H1 (cell line): ENCODE results near the gene WBP1L. TPM values are rescaled to one million over a fixed set of nuclear protein-coding genes. Genes with fewer than 3 reads are reported as not detected.

ENCODE experiments used
- CTCF ChIA-PET: fragments of 300-600 bp; sonication (Branson Sonifier 250); formaldehyde crosslinking; loops from one replicate; lab custom pipeline; 2021; ENCODE audit not compliant: partially characterized antibody; lab: Charles Lee
- POLR2A ChIA-PET: fragments of 300-600 bp; sonication (Branson Sonifier 250); formaldehyde crosslinking; loops from one replicate; lab custom pipeline; 2021; ENCODE audit warnings: inconsistent platforms; ENCODE audit not compliant: partially characterized antibody; lab: Charles Lee
- DNase-seq, 2 experiments: peaks; one replicate each; pipeline versions ENCODE4 v3.0.0 to v3.0.0-alpha.2; 2010 to 2022; ENCODE audit warnings: low spot score in 2 of 2, low read depth in 1 of 2, mixed read lengths in 1 of 2
- FAIRE-seq: peaks from 2 replicates; lab custom pipeline; 2011; peaks lifted over from hg19 to GRCh38; lab: Jason Lieb, UNC
- H2AFZ ChIP-seq: 2 replicates; pipeline ENCODE4 v1.8.1; 2012; ENCODE audit warnings: low read length, inconsistent platforms
- H2AK5ac ChIP-seq: 2 replicates; pipeline ENCODE4 v1.6.1; 2013; ENCODE audit warnings: low read depth, low read length
- H2BK120ac ChIP-seq: replicated peaks from 2 replicates; pipeline ENCODE3; 2013; ENCODE audit warnings: low read depth, low read length, inconsistent platforms
- H2BK12ac ChIP-seq: 2 replicates; pipeline ENCODE4 v1.6.1; 2013; ENCODE audit warnings: low read depth, low read length
- H2BK15ac ChIP-seq: 2 replicates; pipeline ENCODE4 v1.6.1; 2013; ENCODE audit warnings: low read length
- H2BK20ac ChIP-seq: 2 replicates; pipeline ENCODE4 v1.6.1; 2013; ENCODE audit warnings: low read length
- H2BK5ac ChIP-seq: 2 replicates; pipeline ENCODE4 v1.6.1; 2013; ENCODE audit warnings: low read depth, low read length
- H3K14ac ChIP-seq: 2 replicates; pipeline ENCODE4 v1.6.1; 2013; ENCODE audit warnings: inconsistent platforms; ENCODE audit not compliant: insufficient read length
- H3K18ac ChIP-seq: 2 replicates; pipeline ENCODE4 v1.6.1; 2013; ENCODE audit warnings: low read length; ENCODE audit errors: extremely low read depth
- H3K23ac ChIP-seq: 2 replicates; pipeline ENCODE4 v1.6.1; 2013; ENCODE audit warnings: inconsistent platforms; ENCODE audit not compliant: insufficient read length
- H3K23me2 ChIP-seq: 2 replicates; pipeline ENCODE4 v1.6.1; 2013; ENCODE audit warnings: low read depth, low read length
- H3K27ac ChIP-seq: 2 replicates; pipeline ENCODE4 v1.6.1; 2011; ENCODE audit warnings: low read depth, low read length, inconsistent platforms
- H3K27me3 ChIP-seq, 4 experiments: replicated peaks in 1 of 4; 1 replicate in 1 of 4; 2 replicates in 3 of 4; pipeline versions ENCODE4 v1.6.1 to v1.8.1; 2011 to 2013; ENCODE audit warnings: low read length in 3 of 4, mild to moderate bottlenecking in 3 of 4, inconsistent platforms in 2 of 4, mixed read lengths in 2 of 4, moderate library complexity in 1 of 4; ENCODE audit not compliant: control insufficient read depth in 3 of 4, insufficient read depth in 3 of 4; ENCODE audit errors: extremely low read depth in 1 of 4
- H3K36me3 ChIP-seq, 4 experiments: 2 replicates each; pipeline versions ENCODE4 v1.6.1 to v1.8.1; 2011 to 2013; ENCODE audit warnings: mild to moderate bottlenecking in 4 of 4, low read length in 3 of 4, moderate library complexity in 2 of 4, control low read depth in 1 of 4, inconsistent platforms in 1 of 4; ENCODE audit not compliant: insufficient read depth in 4 of 4, control insufficient read depth in 2 of 4
- H3K4ac ChIP-seq: replicated peaks from 2 replicates; pipeline ENCODE3; 2013; ENCODE audit warnings: low read length, low read depth, mixed read lengths, inconsistent platforms; ENCODE audit not compliant: insufficient read length
- H3K4me1 ChIP-seq, 4 experiments: replicated peaks in 1 of 4; 1 replicate in 1 of 4; 2 replicates in 3 of 4; pipeline versions ENCODE4 v1.6.1 to v1.8.1; 2011 to 2013; ENCODE audit warnings: low read length in 3 of 4, inconsistent platforms in 2 of 4, mixed read lengths in 1 of 4; ENCODE audit not compliant: insufficient read depth in 4 of 4, control insufficient read depth in 3 of 4
- H3K4me2 ChIP-seq, 2 experiments: 2 replicates each; pipeline versions ENCODE4 v1.6.1 to v1.8.1; 2011 to 2013; ENCODE audit warnings: low read depth in 2 of 2, low read length in 2 of 2, control low read depth in 1 of 2, inconsistent platforms in 1 of 2, mild to moderate bottlenecking in 1 of 2; ENCODE audit not compliant: insufficient read depth in 1 of 2
- H3K4me3 ChIP-seq, 4 experiments: fragments of 200-600, 300-600 bp in 1 of 4; sonication (generic), shearing (Covaris generic), sonication (Bioruptor Twin) in 1 of 4; 2 replicates each; pipeline versions ENCODE4 v1.5.1 to v1.8.1; 2011 to 2016; ENCODE audit warnings: low read length in 4 of 4, low read depth in 3 of 4, control low read depth in 2 of 4, inconsistent platforms in 2 of 4, mild to moderate bottlenecking in 2 of 4, mixed read lengths in 1 of 4, moderate library complexity in 1 of 4; ENCODE audit not compliant: insufficient read depth in 2 of 4; ENCODE audit errors: extremely low read depth in 1 of 4
- H3K56ac ChIP-seq: replicated peaks from 2 replicates; pipeline ENCODE3; 2013; ENCODE audit warnings: low read depth, mild to moderate bottlenecking, mixed read lengths, low read length, inconsistent platforms; ENCODE audit not compliant: insufficient read length
- H3K79me1 ChIP-seq: 2 replicates; pipeline ENCODE4 v1.6.1; 2013; ENCODE audit warnings: low read depth, low read length, control low read depth
- H3K79me2 ChIP-seq, 2 experiments: 2 replicates each; pipeline versions ENCODE4 v1.6.1 to v1.8.1; 2012 to 2013; ENCODE audit warnings: low read length in 2 of 2, mild to moderate bottlenecking in 2 of 2, inconsistent platforms in 1 of 2; ENCODE audit not compliant: insufficient read depth in 2 of 2, control insufficient read depth in 1 of 2
- H3K9ac ChIP-seq, 4 experiments: replicated peaks in 1 of 4; 1 replicate in 1 of 4; 2 replicates in 3 of 4; pipeline versions ENCODE4 v1.6.1 to v1.8.1; 2011 to 2013; ENCODE audit warnings: low read depth in 3 of 4, low read length in 3 of 4, control low read depth in 2 of 4, mild to moderate bottlenecking in 2 of 4, moderate library complexity in 2 of 4, inconsistent platforms in 1 of 4; ENCODE audit errors: extremely low read depth in 1 of 4
- H3K9me3 ChIP-seq, 2 experiments: 2 replicates each; pipeline versions ENCODE4 v1.6.1 to v1.8.1; 2012 to 2013; ENCODE audit warnings: mild to moderate bottlenecking in 2 of 2, moderate library complexity in 2 of 2, control low read depth in 1 of 2, inconsistent platforms in 1 of 2, low read depth in 1 of 2, low read length in 1 of 2, mixed read lengths in 1 of 2; ENCODE audit not compliant: insufficient read depth in 2 of 2
- H4K20me1 ChIP-seq, 2 experiments: replicated peaks in 1 of 2; 2 replicates each; pipeline versions ENCODE3 to v1.8.1; 2011 to 2013; ENCODE audit warnings: inconsistent platforms in 2 of 2, low read length in 2 of 2, mild to moderate bottlenecking in 1 of 2; ENCODE audit not compliant: insufficient read depth in 2 of 2, control insufficient read depth in 1 of 2
- H4K5ac ChIP-seq: 2 replicates; pipeline ENCODE4 v1.6.1; 2013; ENCODE audit warnings: low read length, low read depth, mixed read lengths, inconsistent platforms; ENCODE audit not compliant: insufficient read length
- H4K8ac ChIP-seq: 2 replicates; pipeline ENCODE4 v1.8.0; 2013; ENCODE audit warnings: mild to moderate bottlenecking, moderate library complexity, low read length, inconsistent platforms; ENCODE audit not compliant: insufficient read depth; ENCODE audit errors: extremely low read depth
- H4K91ac ChIP-seq: replicated peaks from 2 replicates; pipeline ENCODE3; 2013; ENCODE audit warnings: low read length, mixed read lengths, inconsistent platforms; ENCODE audit not compliant: insufficient read length
- CBX8 ChIP-seq: fragments of 300-800, 300-1000 bp; sonication (generic); IDR thresholded peaks from 2 replicates; pipeline ENCODE4 v1.7.1; 2016; ENCODE audit warnings: low read depth, low read length, borderline replicate concordance
- EGR1 ChIP-seq: IDR thresholded peaks from 2 replicates; pipeline ENCODE4 v1.6.1; 2011; ENCODE audit warnings: low read depth, low read length, borderline replicate concordance
- TEAD4 ChIP-seq: IDR thresholded peaks from 2 replicates; pipeline ENCODE4 v1.6.1; 2012; ENCODE audit warnings: low read depth, low read length, inconsistent platforms, mixed read lengths
- WGBS, 2 experiments: shearing (Covaris generic) in 1 of 2; methylation state at CpG; one replicate each; pipeline versions ENCODE4 v1.1.6 to v1.1.7; 2013 to 2015; ENCODE audit warnings: low lambda C conversion rate in 2 of 2, mixed read lengths in 2 of 2, inconsistent platforms in 1 of 2, low coverage in 1 of 2, missing lambda C conversion rate in 1 of 2; ENCODE audit not compliant: insufficient replicate concordance in 2 of 2, insufficient coverage in 1 of 2, insufficient read length in 1 of 2; ENCODE audit errors: extremely low coverage in 1 of 2, missing lambda C conversion rate in 1 of 2; 5-methylcytosine and 5-hydroxymethylcytosine counted together
- polyA plus RNA-seq, 7 experiments: library from polyadenylated mRNA; depleted of rRNA in 3 of 7; stranded (reverse) in 5 of 7; unstranded in 2 of 7; fragments of >200 nt in 5 of 7; fragments of 200-250 nt in 2 of 7; gene quantifications; 1 replicate in 5 of 7; 2 replicates in 1 of 7; 4 replicates in 1 of 7; pipeline versions ENCODE4 v1.2.1 to v1.2.3, GENCODE V29; 2011 to 2013; ENCODE audit warnings: missing spikeins in 2 of 7, mixed read lengths in 2 of 7
- total RNA-seq: library from RNA; stranded (reverse); fragmentation: NEBNext Ultra II Directional; extraction: Animal tissue kit (Norgen Biotek cat#: 25700); gene quantifications from 2 replicates; pipeline ENCODE4 v1.2.1, GENCODE V29; 2021

The WBP1L gene
- total and polyA plus RNA-seq, 2 of the 8 experiments (the other 6 are each of a cell fraction or from before 2014, with no cell fraction given): 26.6 to 29.9 TPM

DNA sequence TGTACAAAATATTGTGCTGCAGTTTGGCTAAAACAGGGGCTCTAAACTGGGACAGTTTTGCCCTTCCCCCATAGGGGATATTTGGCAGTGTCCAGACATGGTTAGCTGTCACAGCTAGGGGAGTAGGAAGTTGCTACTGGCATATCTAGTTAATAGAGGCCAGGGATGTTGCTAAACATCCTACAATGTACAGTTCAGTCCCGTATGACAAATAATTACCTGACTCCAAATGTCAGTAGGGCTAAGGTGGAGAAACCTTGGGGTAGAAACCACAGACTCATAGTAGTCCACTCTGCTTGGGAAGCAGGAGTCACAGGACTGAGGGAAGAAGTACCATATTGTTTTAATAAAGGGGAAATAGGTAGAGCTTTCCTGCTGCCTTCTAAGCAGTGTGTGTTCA lies 39.8 kb downstream of the WBP1L start:
- no peak overlapping the region for H2BK120ac ChIP-seq
- H2AFZ ChIP-seq: no peak overlapping the region
- H4K8ac ChIP-seq: no peak overlapping the region
- no peak overlapping the region for H3K4me2 ChIP-seq
- H3K23me2 ChIP-seq: no peaks in the 10 kb centered on the region
- peaks cover 4% of the 10 kb centered on the region for H3K79me1 ChIP-seq
- no peak overlapping the region for H2BK5ac ChIP-seq
- WGBS, 2 experiments: 91% methylated on average over 1 of the region's 1 CpG; no CpG with 5 or more reads in 1 of the 2 experiments
- no peak for FAIRE-seq
- no peak overlapping the region for H3K4ac ChIP-seq
- H2BK12ac ChIP-seq: no peak overlapping the region
- no peak overlapping the region for H4K91ac ChIP-seq
- ChIA-PET CTCF (no interaction called here), POLR2A (no interaction called here)
- H3K18ac ChIP-seq: no peak overlapping the region
- H2BK20ac ChIP-seq: no peak overlapping the region
- no peak overlapping the region for H3K23ac ChIP-seq
- H3K56ac ChIP-seq: no peak overlapping the region
- H4K20me1 ChIP-seq: peaks cover 2 to 6% of the 10 kb centered on the region in 2 experiments
- H3K36me3 ChIP-seq: no peaks in the 10 kb centered on the region
- TF ChIP-seq TEAD4 (no peak), CBX8 (no peak), EGR1 (no peak)
- no peak overlapping the region for H3K4me3 ChIP-seq
- no peak overlapping the region for H3K27ac ChIP-seq
- no peak overlapping the region for H3K9ac ChIP-seq
- no peak overlapping the region for H3K14ac ChIP-seq
- no peak overlapping the region for H4K5ac ChIP-seq
- H2AK5ac ChIP-seq: no peak overlapping the region
- peaks cover 2 to 12% (median 7%) of the 10 kb centered on the region in 4 experiments; a peak in 6 of 7 replicates for H3K4me1 ChIP-seq
- no peaks in the 10 kb centered on the region for H3K79me2 ChIP-seq
- no peaks in the 10 kb centered on the region; a peak in 1 of 7 replicates for H3K27me3 ChIP-seq
- DNase-seq: no peak
- no peaks in the 10 kb centered on the region for H3K9me3 ChIP-seq
- H2BK15ac ChIP-seq: no peak overlapping the region
